H1 (cell line): ENCODE results near the gene RBM47. TPM values are rescaled to one million over a fixed set of nuclear protein-coding genes. Genes with fewer than 3 reads are reported as not detected.

ENCODE experiments used
- ASH2L ChIP-seq: fragments of 200-600, 300-600 bp; sonication (generic); IDR thresholded peaks from one replicate; pipeline ENCODE4 v1.7.1; 2017; ENCODE audit warnings: low read length
- ATF2 ChIP-seq: IDR thresholded peaks from 2 replicates; pipeline ENCODE4 v1.6.1; 2012; ENCODE audit warnings: low read length, inconsistent platforms
- BCL11A ChIP-seq, 2 experiments: IDR thresholded peaks; one replicate each; pipeline ENCODE4 v1.6.1; 2011; ENCODE audit warnings: low read depth in 2 of 2, low read length in 2 of 2, mild to moderate bottlenecking in 2 of 2
- CBX8 ChIP-seq: fragments of 300-800, 300-1000 bp; sonication (generic); IDR thresholded peaks from 2 replicates; pipeline ENCODE4 v1.7.1; 2016; ENCODE audit warnings: low read depth, low read length, borderline replicate concordance
- EP300 ChIP-seq, 2 experiments: IDR thresholded peaks; 1 replicate in 1 of 2; 2 replicates in 1 of 2; pipeline ENCODE4 v1.6.1; 2011 to 2012; ENCODE audit warnings: low read depth in 2 of 2, low read length in 2 of 2, mild to moderate bottlenecking in 2 of 2, borderline replicate concordance in 1 of 2, inconsistent platforms in 1 of 2, moderate library complexity in 1 of 2
- RFX5 ChIP-seq: IDR thresholded peaks from 2 replicates; pipeline ENCODE4 v1.6.1; 2011; ENCODE audit warnings: low read depth, low read length, improper control_type of control experiment, borderline replicate concordance
- polyA plus RNA-seq, 7 experiments: library from polyadenylated mRNA; depleted of rRNA in 3 of 7; stranded (reverse) in 5 of 7; unstranded in 2 of 7; fragments of >200 nt in 5 of 7; fragments of 200-250 nt in 2 of 7; gene quantifications; 1 replicate in 5 of 7; 2 replicates in 1 of 7; 4 replicates in 1 of 7; pipeline versions ENCODE4 v1.2.1 to v1.2.3, GENCODE V29; 2011 to 2013; ENCODE audit warnings: missing spikeins in 2 of 7, mixed read lengths in 2 of 7
- total RNA-seq: library from RNA; stranded (reverse); fragmentation: NEBNext Ultra II Directional; extraction: Animal tissue kit (Norgen Biotek cat#: 25700); gene quantifications from 2 replicates; pipeline ENCODE4 v1.2.1, GENCODE V29; 2021

The RBM47 gene
- total and polyA plus RNA-seq, 2 of the 8 experiments (the other 6 are each of a cell fraction or from before 2014, with no cell fraction given): 42.8 to 78.9 TPM

GRCh38 chr4:40511036-40511614 lies 118.5 kb downstream of the RBM47 start (continued):
- TF ChIP-seq CBX8 (no peak), BCL11A (IDR thresholded peaks at IDR 0.05; ENCODE audit: low read depth in 2 of 2, low read length in 2 of 2) (no peak), ATF2 (no peak), RFX5 (no peak), EP300 (IDR thresholded peaks at IDR 0.05; ENCODE audit: borderline replicate concordance in 1 of 2, low read depth in 2 of 2, low read length in 2 of 2) (no peak), ASH2L (no peak)
